ENCODE results near the gene LRRC59.
A peak's percentile ranks its signal among the peaks of the same experiment; 100 is the strongest.

Gene LRRC59

DNA sequence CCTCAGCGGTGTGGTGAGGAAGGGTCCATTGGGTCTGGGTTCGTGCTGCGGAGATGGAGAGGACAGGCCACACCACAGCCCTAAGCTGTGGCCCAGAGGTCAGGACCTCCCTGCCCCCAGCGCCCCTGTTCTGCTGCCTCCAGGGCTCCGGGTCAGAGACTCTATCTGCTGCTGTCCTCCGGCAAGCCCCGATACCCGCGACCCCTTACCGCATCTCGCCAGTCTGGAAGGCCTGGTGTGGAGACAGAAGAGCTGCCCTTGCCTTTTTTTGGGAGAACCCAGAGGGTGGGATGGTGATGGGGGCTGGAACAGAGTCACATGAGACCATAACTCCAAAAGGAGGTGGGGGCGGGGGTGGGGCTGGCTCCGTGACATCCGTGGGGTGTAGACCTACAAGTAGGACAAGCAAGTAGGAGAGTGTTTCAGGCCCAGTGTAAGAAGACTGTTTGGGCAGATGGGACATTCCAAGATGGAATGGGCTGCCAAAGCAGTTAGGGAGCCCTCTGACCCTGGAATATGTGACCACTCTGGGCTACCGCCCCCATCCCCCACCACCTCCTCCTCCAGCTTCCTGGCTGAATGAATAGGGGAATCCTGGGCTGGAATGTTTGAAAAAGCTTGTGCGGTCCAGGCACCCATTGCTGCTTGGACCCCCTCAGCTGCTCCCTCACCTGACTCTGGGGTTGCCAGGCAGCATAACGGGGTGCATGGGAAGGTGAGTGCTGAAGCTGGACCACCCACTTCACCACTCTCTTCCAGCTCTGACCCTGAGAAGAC is 50.0 kb downstream of the LRRC59 start:
- no peak for DNase-seq (ENCODE audit: low read depth, low spot score)

DNA sequence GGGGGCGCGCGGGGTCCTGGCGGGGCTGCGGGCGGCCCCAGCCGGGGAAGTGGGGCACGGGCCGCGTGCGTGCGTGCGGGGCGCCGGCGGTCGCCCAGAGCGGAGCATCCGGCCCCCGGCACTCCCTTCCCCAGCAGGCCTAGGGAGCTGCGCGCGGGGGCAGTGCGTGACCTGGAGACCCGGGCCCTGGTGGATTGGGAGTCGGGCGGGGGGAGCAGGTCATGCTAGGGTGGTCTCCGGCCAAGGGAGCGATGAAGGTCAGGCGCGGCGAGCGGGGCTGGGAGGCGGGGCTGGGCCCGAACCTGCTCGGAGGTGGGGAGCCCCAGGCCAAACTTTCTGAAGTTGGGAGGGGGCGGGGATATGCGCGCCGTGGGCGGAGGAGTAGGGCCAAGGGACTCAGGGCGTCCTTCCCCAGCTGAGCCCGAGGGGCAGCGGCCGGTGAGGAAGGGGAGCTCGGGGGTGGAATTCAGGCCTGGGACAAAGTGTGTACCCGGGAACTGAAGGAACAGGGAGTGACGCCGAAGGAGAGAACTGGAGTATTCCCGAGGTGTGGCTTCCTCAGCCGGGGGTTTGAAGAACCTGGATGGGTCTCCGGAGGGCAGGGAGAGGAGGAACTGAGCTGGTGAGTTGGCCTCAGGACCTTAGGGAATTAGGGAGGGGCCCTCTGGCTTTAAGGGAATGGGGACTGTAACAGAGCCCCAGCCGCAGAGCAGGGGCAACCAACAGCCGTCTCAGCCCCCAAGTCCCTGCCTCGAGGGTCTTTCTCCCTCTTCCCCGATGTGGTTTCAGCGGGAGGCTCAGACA is 50.8 kb downstream of the LRRC59 start:
- DNase-seq (ENCODE audit: low read depth, low spot score) = no peak

DNA sequence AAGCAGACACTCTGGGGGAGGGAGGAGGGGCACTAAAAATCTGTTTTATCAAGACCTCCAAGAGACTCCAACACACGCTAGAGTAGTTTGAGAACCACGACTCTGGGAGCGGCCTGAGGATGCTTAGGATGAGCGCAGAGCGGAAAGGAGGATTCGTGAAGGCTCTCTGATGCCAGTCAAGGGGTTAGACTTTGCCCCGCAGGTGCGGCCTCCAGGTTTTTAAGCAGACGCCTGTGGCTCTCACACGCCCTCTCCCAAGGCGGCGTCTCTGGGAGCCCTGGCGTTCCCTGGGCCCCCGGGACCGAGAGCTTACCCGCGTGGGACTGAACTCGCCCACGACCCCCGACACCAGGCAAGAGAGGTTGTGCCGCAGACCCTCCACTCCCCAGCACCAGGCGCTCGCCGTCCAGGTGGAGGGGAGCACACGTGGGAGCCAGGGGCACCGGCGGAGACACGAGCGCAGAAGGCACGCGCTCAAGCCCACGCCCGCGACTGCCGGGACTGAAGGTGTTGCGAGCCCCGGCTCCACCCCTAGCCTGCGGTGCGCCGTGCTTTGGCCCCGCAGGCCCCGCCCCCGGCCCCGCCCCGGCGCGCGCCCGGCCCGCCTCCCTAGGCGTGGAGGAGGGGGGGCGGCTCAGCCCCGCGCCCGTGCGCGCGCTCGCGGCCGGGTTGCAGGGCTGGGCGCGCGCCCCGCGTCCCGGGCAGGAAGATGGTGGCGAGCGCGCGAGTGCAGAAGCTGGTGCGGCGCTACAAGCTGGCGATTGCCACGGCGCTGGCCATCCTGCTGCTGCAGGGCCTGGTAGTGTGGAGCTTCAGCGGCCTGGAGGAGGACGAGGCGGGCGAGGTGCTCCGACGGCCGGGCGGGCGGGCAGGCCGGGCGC is 51.7 kb downstream of the LRRC59 start, which contains the start of gene XYLT2:
TSS of gene XYLT2 (plus strand) at position 695 of the 881 bp plus-strand sequence. CDS start at position 710, 15 bp downstream.
- no peak for DNase-seq (ENCODE audit: low read depth, low spot score)

DNA sequence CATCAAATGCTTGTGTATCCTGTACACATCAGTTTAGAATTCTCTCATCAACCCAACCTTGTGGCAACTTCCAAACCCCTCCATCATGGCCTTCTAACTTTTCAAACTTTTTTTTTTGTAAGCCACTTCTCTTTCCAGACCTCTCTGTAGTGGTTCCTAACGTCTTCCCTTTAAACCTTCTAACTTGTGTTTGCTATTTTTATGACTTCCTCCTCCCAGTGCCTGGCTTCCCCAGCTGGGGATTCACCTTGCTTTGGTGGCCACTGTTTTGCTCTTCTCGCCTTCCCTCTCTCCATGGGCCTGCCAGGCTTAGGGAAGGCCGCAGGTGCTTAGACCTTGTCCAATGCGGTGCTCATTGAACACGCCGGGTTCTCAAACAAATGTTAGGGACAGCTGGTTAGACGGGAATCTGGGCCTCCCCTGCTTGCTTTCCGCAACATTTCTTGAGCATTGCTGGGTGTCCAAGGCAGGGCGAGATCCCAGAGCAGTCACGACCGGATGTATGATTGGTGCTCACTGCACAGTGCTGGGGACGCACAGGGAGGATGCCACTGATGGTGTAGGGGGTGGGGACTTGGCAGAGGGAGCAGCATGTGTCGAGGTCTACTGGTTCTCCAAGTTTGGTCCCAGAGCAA is 52.5 kb downstream of the LRRC59 start:
- DNase-seq (ENCODE audit: low read depth, low spot score) = no peak

DNA sequence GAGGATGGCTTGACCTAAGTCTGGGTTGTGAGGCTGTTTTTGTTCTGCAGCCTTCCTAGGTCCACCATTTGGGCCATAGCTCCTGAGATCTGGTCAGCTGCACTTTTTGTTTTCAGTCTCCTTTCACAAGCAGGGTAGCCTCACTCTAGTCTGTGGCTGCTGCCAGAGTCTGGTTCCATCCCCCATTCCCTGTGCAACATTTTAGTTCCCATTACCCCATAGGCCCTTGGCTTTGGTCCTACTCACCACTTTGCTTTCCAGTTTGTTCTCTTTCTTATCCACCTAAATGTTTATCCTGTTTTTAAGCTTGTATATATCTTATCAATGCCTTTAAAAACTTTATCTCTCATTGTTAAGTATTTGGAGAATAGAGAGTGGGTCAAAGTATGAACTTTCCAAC is 57.9 kb downstream of the LRRC59 start:
- DNase-seq (ENCODE audit: low read depth, low spot score) = no peak

DNA sequence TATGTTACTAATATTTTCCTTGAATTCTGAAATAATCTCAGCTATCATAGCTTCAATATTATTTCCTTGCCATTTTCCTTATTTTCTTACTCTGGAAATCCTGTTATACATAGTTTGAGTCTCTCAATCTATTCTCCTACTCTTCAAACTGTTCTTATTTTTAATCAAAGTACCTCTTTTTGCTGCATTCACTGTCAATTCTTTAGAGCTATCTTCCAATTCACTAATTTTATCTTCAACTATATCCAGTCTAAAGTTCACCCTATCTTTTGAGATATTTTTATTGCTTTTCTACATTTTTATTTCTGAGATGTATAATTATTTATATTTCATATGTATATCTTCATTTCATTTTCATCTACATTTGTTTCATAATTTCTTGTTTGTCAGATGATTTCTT is 58.7 kb downstream of the LRRC59 start:
- no peak for DNase-seq (ENCODE audit: low read depth, low spot score)

DNA sequence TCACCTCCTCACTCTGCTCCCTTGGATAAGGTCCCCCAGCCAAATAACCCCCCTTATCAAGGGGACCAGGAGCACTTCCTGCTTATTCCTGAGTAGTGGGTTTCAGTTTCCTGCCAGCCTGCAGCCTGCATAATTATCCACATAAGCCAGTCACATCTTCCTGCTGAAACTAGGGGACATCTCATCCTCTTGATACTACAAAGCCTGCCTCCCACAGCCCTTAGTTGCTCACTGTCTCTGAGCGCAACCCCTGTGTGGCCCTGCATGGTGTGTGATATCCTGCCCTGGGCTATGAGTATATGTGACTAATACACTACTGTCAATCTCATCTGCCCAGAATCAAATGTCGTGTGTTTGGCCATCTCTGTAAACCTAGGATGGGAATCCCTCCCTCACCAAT is 59.4 kb downstream of the LRRC59 start:
- DNase-seq (ENCODE audit: low read depth, low spot score) = no peak

DNA sequence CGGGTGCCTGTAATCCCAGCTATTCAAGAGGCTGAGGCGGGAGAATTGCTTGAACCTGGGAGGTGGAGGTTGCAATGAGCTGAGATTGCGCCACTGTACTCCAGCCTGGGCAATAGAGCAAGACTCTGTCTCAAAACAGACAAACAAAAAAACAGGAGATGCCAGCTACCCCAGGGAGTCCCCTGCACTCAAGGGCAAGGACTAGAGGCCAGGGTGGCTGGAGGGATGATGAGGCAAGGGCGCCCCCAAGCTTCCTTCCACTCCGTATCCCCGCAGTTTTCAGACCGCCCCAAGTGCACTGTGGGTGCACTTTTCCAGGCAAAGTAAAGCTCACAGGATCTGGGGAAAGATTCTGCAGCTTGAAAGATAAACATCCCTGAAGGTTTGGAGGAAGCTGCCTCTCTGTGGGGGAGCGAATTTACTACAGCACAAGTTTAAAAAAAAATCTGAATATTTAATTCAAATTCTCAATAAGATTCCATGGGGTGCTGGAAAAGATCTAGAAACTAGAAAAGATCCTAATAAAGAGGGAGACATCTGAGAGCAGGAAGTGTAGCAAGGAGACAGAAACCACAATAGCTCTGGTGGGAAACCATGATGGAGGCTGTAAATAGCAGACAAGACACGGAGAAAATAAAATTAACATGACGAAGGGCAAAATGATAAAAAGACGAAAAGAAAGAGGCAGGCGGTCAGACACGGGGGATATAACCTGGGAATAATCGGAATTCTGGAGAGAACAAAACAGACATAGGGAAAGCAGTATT is 63.8 kb downstream of the LRRC59 start:
- peak; percentile 24 for DNase-seq (ENCODE audit: low read depth, low spot score)

DNA sequence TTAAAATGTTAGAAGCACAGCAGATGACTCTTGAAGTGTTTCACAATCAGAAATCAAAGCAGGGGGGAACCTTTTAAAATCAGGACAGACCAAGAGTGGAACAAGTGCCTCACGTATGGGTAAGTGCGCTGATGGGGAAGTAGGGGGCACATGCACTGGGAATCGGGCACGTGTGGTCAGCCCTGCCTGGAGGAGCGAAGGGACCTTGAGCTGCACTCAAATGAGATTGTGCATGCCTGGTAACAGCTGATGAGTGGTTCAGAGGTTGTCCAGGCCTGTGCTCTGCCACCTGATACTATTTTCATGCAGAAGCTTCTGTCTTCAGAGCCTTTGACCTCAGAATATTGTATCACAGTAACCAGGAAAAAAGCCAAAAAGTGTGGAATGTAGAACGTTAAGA is 65.1 kb downstream of the LRRC59 start:
- DNase-seq (ENCODE audit: low read depth, low spot score) = no peak

All from brain pericyte (primary cell).